WTC11 (cell line): Measurements from ENCODE around the gene PSMD12. TPM values are rescaled to one million over a fixed set of nuclear protein-coding genes. Genes with fewer than 3 reads are reported as not detected.

Experiments used
- ATAC-seq: fragments of 200-7000 bp; cut with Tn5 transposase; 2 replicates; pipeline ENCODE4 v1.10.0; 2021; ENCODE audit warnings: mild to moderate bottlenecking, moderate library complexity
- CTCF ChIA-PET: fragments of 300-600 bp; sonication (Branson Sonifier 250); formaldehyde crosslinking; loops from one replicate; lab custom pipeline; 2021; ENCODE audit warnings: antibody characterized with exemption; lab: Charles Lee
- POLR2A ChIA-PET: fragments of 350-600 bp; sonication (Branson Sonifier 250); formaldehyde crosslinking; loops from one replicate; lab custom pipeline; 2021; ENCODE audit warnings: antibody characterized with exemption; lab: Charles Lee
- DNase-seq: peaks from one replicate; pipeline ENCODE4 v3.0.0; 2021; ENCODE audit warnings: low spot score
- H3K27ac Mint-ChIP-seq: 2 replicates; pipeline ENCODE4 v1.8.0; 2021; ENCODE audit warnings: mixed read lengths
- H3K27me3 Mint-ChIP-seq: 2 replicates; pipeline ENCODE4 v1.8.0; 2021; ENCODE audit warnings: low read depth, mild to moderate bottlenecking, moderate library complexity, mixed read lengths
- H3K36me3 Mint-ChIP-seq: 2 replicates; pipeline ENCODE4 v1.8.0; 2021; ENCODE audit warnings: mixed read lengths
- H3K4me1 Mint-ChIP-seq: 2 replicates; pipeline ENCODE4 v1.8.0; 2022; ENCODE audit warnings: mixed read lengths
- H3K4me3 Mint-ChIP-seq: 2 replicates; pipeline ENCODE4 v1.8.0; 2021; ENCODE audit warnings: mild to moderate bottlenecking, moderate library complexity, mixed read lengths
- H3K9me3 Mint-ChIP-seq: 2 replicates; pipeline ENCODE4 v1.8.0; 2021; ENCODE audit warnings: mixed read lengths
- ATF1 ChIP-seq: sonication (generic); formaldehyde crosslinking; IDR thresholded peaks from 2 replicates; pipeline ENCODE4 v1.8.1; 2023; ENCODE audit warnings: mild to moderate bottlenecking, moderate library complexity, missing genetic modification reagents
- EMX1 ChIP-seq: fragments of 250-450 bp; sonication (Bioruptor Pico); IDR thresholded peaks from 2 replicates; pipeline ENCODE4 v1.8.0; 2021; ENCODE audit warnings: mild to moderate bottlenecking
- ETV6 ChIP-seq: sonication (generic); formaldehyde crosslinking; IDR thresholded peaks from 2 replicates; pipeline ENCODE4 v1.8.1; 2022; ENCODE audit warnings: mild to moderate bottlenecking, missing genetic modification reagents
- JAZF1 ChIP-seq: fragments of 250-450 bp; sonication (Bioruptor Pico); IDR thresholded peaks from 2 replicates; pipeline ENCODE4 v1.9.0; 2021; ENCODE audit warnings: moderate library complexity, mild to moderate bottlenecking, inconsistent platforms
- NFATC4 ChIP-seq: fragments of 250-450 bp; sonication (Bioruptor Pico); IDR thresholded peaks from 2 replicates; pipeline ENCODE4 v1.9.0; 2021; ENCODE audit warnings: mild to moderate bottlenecking
- OVOL2 ChIP-seq: fragments of 250-450 bp; sonication (Bioruptor Pico); IDR thresholded peaks from 2 replicates; pipeline ENCODE4 v1.9.0; 2021; ENCODE audit warnings: mild to moderate bottlenecking, borderline replicate concordance
- TP53 ChIP-seq: sonication (generic); formaldehyde crosslinking; IDR thresholded peaks from 2 replicates; pipeline ENCODE4 v1.8.1; 2023; ENCODE audit warnings: mild to moderate bottlenecking, missing genetic modification reagents
- total RNA-seq: library from RNA; stranded (reverse); gene quantifications from 3 replicates; pipeline ENCODE4 v1.2.3, GENCODE V29; 2021
- TF ChIP-seq, protein P1 (sequence below): sonication (generic); formaldehyde crosslinking; IDR thresholded peaks from 2 replicates; pipeline ENCODE4 v1.8.1; 2023; ENCODE audit warnings: mild to moderate bottlenecking, missing genetic modification reagents, borderline replicate concordance
- TF ChIP-seq, protein P2 (sequence below): sonication (generic); formaldehyde crosslinking; IDR thresholded peaks from 2 replicates; pipeline ENCODE4 v1.8.0; 2023; ENCODE audit warnings: mild to moderate bottlenecking, missing genetic modification reagents
- TF ChIP-seq, protein P3 (sequence below): sonication (generic); formaldehyde crosslinking; IDR thresholded peaks from 2 replicates; pipeline ENCODE4 v1.8.1; 2022; ENCODE audit warnings: low read depth, missing genetic modification reagents, borderline replicate concordance
- TF ChIP-seq, protein P4 (sequence below): fragments of 250-450 bp; sonication (Bioruptor Pico); IDR thresholded peaks from 2 replicates; pipeline ENCODE4 v1.9.0; 2021; ENCODE audit warnings: mild to moderate bottlenecking
- TF ChIP-seq, protein P5 (sequence below): fragments of 250-450 bp; sonication (Bioruptor Pico); IDR thresholded peaks from 2 replicates; pipeline ENCODE4 v1.8.0; 2021; ENCODE audit warnings: mild to moderate bottlenecking
- TF ChIP-seq, protein P6 (sequence below): sonication (generic); formaldehyde crosslinking; IDR thresholded peaks from 2 replicates; pipeline ENCODE4 v1.8.0; 2022; ENCODE audit warnings: mild to moderate bottlenecking, missing genetic modification reagents
- TF ChIP-seq, protein P7 (sequence below): sonication (generic); formaldehyde crosslinking; IDR thresholded peaks from 2 replicates; pipeline ENCODE4 v1.8.1; 2023; ENCODE audit warnings: mild to moderate bottlenecking, moderate library complexity, missing genetic modification reagents
- TF ChIP-seq, protein P8 (sequence below): sonication (generic); formaldehyde crosslinking; IDR thresholded peaks from 2 replicates; pipeline ENCODE4 v1.8.1; 2022; ENCODE audit warnings: missing genetic modification reagents, borderline replicate concordance
- TF ChIP-seq, protein P9 (sequence below): fragments of 200-600 bp; IDR thresholded peaks from 2 replicates; pipeline ENCODE4 v1.8.0; 2022; ENCODE audit warnings: antibody characterized with exemption

The PSMD12 gene
- total RNA-seq, 1 experiment from 2014 or later = 66.9 TPM

DNA sequence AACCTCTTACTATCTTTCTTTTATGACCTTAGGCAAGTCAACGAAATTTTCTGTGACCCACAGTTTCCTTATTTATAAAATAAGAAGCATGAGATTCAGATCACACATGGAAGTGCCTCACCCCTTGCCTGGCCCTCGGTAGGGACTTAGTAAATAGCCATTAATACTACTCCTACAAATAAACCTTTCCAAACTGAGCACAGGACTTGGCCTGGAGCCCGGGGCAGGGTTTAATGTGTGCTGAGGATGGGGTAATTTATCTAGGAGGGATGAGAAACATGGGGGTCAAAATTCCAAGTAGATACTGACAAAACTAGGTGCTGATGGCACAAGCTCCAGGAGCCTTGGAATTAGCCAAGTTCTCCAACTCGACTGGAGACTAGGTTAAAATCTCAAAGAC lies 45.7 kb upstream of the PSMD12 start (continued):
- TF ChIP-seq, protein P1, sequence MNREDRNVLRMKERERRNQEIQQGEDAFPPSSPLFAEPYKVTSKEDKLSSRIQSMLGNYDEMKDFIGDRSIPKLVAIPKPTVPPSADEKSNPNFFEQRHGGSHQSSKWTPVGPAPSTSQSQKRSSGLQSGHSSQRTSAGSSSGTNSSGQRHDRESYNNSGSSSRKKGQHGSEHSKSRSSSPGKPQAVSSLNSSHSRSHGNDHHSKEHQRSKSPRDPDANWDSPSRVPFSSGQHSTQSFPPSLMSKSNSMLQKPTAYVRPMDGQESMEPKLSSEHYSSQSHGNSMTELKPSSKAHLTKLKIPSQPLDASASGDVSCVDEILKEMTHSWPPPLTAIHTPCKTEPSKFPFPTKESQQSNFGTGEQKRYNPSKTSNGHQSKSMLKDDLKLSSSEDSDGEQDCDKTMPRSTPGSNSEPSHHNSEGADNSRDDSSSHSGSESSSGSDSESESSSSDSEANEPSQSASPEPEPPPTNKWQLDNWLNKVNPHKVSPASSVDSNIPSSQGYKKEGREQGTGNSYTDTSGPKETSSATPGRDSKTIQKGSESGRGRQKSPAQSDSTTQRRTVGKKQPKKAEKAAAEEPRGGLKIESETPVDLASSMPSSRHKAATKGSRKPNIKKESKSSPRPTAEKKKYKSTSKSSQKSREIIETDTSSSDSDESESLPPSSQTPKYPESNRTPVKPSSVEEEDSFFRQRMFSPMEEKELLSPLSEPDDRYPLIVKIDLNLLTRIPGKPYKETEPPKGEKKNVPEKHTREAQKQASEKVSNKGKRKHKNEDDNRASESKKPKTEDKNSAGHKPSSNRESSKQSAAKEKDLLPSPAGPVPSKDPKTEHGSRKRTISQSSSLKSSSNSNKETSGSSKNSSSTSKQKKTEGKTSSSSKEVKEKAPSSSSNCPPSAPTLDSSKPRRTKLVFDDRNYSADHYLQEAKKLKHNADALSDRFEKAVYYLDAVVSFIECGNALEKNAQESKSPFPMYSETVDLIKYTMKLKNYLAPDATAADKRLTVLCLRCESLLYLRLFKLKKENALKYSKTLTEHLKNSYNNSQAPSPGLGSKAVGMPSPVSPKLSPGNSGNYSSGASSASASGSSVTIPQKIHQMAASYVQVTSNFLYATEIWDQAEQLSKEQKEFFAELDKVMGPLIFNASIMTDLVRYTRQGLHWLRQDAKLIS (CRISPR knock-in tag) = no peak
- TF ChIP-seq, protein P2, sequence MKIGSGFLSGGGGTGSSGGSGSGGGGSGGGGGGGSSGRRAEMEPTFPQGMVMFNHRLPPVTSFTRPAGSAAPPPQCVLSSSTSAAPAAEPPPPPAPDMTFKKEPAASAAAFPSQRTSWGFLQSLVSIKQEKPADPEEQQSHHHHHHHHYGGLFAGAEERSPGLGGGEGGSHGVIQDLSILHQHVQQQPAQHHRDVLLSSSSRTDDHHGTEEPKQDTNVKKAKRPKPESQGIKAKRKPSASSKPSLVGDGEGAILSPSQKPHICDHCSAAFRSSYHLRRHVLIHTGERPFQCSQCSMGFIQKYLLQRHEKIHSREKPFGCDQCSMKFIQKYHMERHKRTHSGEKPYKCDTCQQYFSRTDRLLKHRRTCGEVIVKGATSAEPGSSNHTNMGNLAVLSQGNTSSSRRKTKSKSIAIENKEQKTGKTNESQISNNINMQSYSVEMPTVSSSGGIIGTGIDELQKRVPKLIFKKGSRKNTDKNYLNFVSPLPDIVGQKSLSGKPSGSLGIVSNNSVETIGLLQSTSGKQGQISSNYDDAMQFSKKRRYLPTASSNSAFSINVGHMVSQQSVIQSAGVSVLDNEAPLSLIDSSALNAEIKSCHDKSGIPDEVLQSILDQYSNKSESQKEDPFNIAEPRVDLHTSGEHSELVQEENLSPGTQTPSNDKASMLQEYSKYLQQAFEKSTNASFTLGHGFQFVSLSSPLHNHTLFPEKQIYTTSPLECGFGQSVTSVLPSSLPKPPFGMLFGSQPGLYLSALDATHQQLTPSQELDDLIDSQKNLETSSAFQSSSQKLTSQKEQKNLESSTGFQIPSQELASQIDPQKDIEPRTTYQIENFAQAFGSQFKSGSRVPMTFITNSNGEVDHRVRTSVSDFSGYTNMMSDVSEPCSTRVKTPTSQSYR = no peak
- TF ChIP-seq EMX1 (CRISPR knock-in tag) (no peak), NFATC4 (no peak), ETV6 (no peak), ATF1 (CRISPR knock-in tag) (no peak)
- TF ChIP-seq, protein P3, sequence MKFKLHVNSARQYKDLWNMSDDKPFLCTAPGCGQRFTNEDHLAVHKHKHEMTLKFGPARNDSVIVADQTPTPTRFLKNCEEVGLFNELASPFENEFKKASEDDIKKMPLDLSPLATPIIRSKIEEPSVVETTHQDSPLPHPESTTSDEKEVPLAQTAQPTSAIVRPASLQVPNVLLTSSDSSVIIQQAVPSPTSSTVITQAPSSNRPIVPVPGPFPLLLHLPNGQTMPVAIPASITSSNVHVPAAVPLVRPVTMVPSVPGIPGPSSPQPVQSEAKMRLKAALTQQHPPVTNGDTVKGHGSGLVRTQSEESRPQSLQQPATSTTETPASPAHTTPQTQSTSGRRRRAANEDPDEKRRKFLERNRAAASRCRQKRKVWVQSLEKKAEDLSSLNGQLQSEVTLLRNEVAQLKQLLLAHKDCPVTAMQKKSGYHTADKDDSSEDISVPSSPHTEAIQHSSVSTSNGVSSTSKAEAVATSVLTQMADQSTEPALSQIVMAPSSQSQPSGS (CRISPR knock-in tag) = no peak
- TF ChIP-seq, protein P4, sequence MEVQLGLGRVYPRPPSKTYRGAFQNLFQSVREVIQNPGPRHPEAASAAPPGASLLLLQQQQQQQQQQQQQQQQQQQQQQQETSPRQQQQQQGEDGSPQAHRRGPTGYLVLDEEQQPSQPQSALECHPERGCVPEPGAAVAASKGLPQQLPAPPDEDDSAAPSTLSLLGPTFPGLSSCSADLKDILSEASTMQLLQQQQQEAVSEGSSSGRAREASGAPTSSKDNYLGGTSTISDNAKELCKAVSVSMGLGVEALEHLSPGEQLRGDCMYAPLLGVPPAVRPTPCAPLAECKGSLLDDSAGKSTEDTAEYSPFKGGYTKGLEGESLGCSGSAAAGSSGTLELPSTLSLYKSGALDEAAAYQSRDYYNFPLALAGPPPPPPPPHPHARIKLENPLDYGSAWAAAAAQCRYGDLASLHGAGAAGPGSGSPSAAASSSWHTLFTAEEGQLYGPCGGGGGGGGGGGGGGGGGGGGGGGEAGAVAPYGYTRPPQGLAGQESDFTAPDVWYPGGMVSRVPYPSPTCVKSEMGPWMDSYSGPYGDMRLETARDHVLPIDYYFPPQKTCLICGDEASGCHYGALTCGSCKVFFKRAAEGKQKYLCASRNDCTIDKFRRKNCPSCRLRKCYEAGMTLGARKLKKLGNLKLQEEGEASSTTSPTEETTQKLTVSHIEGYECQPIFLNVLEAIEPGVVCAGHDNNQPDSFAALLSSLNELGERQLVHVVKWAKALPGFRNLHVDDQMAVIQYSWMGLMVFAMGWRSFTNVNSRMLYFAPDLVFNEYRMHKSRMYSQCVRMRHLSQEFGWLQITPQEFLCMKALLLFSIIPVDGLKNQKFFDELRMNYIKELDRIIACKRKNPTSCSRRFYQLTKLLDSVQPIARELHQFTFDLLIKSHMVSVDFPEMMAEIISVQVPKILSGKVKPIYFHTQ (CRISPR knock-in tag) = no peak
- TF ChIP-seq, protein P5, sequence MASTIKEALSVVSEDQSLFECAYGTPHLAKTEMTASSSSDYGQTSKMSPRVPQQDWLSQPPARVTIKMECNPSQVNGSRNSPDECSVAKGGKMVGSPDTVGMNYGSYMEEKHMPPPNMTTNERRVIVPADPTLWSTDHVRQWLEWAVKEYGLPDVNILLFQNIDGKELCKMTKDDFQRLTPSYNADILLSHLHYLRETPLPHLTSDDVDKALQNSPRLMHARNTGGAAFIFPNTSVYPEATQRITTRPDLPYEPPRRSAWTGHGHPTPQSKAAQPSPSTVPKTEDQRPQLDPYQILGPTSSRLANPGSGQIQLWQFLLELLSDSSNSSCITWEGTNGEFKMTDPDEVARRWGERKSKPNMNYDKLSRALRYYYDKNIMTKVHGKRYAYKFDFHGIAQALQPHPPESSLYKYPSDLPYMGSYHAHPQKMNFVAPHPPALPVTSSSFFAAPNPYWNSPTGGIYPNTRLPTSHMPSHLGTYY (CRISPR knock-in tag) = no peak
- TF ChIP-seq, all 79 proteins: peak for 0

DNA sequence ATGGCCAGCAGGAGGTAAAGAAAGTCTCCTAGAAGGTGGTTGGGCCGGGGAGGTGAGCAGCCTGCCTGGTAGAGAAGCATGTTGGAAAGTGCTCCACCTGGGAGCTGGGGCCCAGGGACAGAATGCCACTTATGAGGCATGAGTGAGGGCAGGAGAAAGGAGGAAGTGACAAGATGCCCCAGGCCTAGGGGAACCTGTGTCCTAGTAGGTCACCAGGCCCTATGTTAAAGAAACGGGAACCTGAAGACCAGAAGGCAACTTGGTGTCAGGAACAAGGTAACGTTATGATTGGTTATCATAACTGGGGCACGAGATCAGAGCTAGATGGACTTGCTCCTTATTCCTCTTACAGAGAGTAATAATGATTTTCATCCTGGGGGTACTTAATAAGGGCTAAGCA lies 45.0 kb upstream of the PSMD12 start:
- peaks cover 4% of the 10 kb centered on the region for H3K4me1 Mint-ChIP-seq
- TF ChIP-seq TP53 (CRISPR knock-in tag) = no peak
- TF ChIP-seq, protein P6, sequence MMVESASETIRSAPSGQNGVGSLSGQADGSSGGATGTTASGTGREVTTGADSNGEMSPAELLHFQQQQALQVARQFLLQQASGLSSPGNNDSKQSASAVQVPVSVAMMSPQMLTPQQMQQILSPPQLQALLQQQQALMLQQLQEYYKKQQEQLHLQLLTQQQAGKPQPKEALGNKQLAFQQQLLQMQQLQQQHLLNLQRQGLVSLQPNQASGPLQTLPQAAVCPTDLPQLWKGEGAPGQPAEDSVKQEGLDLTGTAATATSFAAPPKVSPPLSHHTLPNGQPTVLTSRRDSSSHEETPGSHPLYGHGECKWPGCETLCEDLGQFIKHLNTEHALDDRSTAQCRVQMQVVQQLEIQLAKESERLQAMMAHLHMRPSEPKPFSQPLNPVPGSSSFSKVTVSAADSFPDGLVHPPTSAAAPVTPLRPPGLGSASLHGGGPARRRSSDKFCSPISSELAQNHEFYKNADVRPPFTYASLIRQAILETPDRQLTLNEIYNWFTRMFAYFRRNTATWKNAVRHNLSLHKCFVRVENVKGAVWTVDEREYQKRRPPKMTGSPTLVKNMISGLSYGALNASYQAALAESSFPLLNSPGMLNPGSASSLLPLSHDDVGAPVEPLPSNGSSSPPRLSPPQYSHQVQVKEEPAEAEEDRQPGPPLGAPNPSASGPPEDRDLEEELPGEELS (CRISPR knock-in tag) = no peak
- TF ChIP-seq JAZF1 (CRISPR knock-in tag) = no peak
- TF ChIP-seq, protein P7, sequence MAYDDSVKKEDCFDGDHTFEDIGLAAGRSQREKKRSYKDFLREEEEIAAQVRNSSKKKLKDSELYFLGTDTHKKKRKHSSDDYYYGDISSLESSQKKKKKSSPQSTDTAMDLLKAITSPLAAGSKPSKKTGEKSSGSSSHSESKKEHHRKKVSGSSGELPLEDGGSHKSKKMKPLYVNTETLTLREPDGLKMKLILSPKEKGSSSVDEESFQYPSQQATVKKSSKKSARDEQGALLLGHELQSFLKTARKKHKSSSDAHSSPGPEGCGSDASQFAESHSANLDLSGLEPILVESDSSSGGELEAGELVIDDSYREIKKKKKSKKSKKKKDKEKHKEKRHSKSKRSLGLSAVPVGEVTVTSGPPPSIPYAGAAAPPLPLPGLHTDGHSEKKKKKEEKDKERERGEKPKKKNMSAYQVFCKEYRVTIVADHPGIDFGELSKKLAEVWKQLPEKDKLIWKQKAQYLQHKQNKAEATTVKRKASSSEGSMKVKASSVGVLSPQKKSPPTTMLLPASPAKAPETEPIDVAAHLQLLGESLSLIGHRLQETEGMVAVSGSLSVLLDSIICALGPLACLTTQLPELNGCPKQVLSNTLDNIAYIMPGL (CRISPR knock-in tag) = no peak
- TF ChIP-seq, protein P8, sequence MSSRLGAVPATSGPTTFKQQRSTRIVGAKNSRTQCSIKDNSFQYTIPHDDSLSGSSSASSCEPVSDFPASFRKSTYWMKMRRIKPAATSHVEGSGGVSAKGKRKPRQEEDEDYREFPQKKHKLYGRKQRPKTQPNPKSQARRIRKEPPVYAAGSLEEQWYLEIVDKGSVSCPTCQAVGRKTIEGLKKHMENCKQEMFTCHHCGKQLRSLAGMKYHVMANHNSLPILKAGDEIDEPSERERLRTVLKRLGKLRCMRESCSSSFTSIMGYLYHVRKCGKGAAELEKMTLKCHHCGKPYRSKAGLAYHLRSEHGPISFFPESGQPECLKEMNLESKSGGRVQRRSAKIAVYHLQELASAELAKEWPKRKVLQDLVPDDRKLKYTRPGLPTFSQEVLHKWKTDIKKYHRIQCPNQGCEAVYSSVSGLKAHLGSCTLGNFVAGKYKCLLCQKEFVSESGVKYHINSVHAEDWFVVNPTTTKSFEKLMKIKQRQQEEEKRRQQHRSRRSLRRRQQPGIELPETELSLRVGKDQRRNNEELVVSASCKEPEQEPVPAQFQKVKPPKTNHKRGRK = no peak
- TF ChIP-seq OVOL2 (CRISPR knock-in tag) = no peak
- TF ChIP-seq, protein P9, sequence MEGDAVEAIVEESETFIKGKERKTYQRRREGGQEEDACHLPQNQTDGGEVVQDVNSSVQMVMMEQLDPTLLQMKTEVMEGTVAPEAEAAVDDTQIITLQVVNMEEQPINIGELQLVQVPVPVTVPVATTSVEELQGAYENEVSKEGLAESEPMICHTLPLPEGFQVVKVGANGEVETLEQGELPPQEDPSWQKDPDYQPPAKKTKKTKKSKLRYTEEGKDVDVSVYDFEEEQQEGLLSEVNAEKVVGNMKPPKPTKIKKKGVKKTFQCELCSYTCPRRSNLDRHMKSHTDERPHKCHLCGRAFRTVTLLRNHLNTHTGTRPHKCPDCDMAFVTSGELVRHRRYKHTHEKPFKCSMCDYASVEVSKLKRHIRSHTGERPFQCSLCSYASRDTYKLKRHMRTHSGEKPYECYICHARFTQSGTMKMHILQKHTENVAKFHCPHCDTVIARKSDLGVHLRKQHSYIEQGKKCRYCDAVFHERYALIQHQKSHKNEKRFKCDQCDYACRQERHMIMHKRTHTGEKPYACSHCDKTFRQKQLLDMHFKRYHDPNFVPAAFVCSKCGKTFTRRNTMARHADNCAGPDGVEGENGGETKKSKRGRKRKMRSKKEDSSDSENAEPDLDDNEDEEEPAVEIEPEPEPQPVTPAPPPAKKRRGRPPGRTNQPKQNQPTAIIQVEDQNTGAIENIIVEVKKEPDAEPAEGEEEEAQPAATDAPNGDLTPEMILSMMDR = no peak

More for the DNA sequence above, 45.0 kb upstream of the PSMD12 start:
- Mint-ChIP-seq H3K27ac (no peak overlapping the region), H3K9me3 (peaks cover 17% of the 10 kb centered on the region), H3K36me3 (peaks cover 15% of the 10 kb centered on the region), H3K4me3 (no peak overlapping the region), H3K27me3 (no peaks in the 10 kb centered on the region)
- no peak for DNase-seq
- POLR2A ChIA-PET = no interaction called here
- no peak for ATAC-seq
- CTCF ChIA-PET = no interaction called here
